Raji (cell line): ENCODE data around the gene EEF1AKMT4.

Experiments
- POLR2A ChIP-seq: IDR thresholded peaks from 2 replicates; pipeline ENCODE4 v1.6.1; 2011; ENCODE audit warnings: low read depth, low read length, control low read depth; ENCODE audit not compliant: insufficient read depth

The EEF1AKMT4 gene

GRCh38 chr3:184241141-184241446, 8.4 kb upstream of the EEF1AKMT4 start:
- TF ChIP-seq POLR2A, result no peak

DNA sequence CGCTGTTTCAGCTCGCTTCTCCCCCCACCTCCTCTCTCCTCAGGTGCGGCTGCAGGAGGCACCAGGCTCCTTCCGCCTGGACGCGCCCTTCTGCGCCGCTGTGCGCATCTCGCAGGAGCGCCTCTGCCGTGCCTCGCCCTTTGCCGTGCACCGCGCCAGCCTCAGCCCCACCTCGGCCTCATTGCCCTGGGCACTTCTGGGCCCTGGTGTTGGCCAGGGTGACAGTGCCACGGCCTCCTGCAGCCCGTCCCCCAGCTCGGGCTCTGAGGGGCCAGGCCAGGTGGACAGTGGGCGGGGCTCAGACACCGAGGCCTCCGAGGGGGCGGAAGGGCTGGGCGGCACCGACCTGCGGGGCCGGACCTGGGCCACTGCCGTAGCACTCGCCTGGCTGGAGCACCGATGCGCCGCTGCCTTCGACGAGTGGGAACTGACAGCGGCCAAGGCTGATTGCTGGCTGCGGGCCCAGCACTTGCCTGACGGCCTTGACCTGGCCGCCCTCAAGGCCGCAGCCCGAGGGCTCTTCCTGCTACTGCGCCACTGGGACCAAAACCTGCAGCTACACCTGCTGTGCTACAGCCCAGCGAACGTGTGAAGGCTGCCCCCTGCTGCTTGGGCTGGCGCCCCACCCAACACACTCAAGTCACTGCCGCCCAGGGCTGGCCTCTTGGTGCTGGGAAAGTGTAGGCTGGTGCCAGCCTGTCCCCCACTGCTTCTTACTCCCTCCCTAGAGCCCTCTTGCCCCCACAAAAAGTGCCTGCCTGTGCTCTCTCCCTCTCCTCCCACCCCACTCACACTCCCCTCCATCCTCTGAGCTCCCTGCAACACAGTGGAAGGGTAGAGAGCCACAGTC, 7.8 kb upstream of the EEF1AKMT4 start:
- no peak for TF ChIP-seq POLR2A

DNA sequence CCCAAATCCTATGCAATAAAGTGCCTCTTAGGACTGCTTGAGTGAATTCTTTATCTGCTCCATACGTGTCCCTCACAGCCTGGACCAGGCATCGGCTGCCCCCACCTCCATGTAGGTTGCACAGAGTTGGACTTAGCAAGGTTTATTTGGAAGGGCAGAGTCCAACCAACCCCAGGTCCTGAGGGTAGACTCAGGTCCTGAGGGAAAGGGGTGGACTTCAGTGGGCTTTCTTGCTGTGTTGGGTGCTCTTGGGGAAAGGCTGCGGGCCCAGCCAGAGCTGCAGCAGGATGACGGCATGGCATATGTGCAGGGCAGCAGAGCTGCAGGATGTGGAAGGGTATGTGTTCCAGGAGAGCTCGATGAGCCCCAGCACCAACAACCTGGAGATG, 7.2 kb upstream of the EEF1AKMT4 start:
- TF ChIP-seq POLR2A, result no peak

GRCh38 chr3:184248454-184249411, 739 bp upstream of the EEF1AKMT4 start, which contains the start of gene ALG3:
TSS of gene ALG3 (minus strand) at chr3:184248962. CDS start at chr3:184248940, 22 bp downstream.
- TF ChIP-seq POLR2A, result peak; percentile 96

DNA sequence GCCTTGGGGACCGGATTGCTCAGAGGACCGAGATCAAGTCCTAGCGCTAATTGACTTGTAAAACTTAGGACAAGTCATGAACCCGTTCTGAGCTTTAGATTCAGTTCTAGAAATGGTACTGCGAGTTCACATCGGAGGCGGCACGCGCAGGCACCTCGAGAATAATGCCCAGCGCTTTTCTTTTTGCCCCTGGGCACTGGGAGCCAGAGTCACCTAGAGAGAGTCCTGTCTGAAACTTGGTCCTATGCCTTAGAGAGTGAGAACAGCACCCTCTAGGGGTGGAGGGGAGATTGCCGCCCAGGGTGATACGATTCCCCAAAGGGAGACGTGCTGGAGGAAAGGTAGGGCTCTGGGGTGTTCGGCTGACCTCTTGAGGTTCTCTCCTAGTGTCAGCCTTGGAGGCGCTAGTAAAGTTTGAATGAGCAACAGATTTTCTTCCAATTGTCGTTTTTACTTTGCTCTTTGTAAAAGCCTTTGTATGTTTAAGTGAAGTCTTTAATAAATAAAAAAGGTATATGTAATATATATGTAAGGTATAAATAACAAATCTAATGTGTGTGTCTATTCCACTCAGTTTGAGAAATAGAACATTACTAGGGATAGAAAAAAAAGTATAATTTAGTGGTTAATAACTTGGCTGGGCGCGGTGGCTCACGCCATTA, 826 bp downstream of the EEF1AKMT4 start:
- TF ChIP-seq POLR2A, result no peak

GRCh38 chr3:184255291-184256039, 6.0 kb downstream of the EEF1AKMT4 start:
- TF ChIP-seq POLR2A, result no peak

- no peak for TF ChIP-seq POLR2A
These were observed 7.8 kb downstream of the EEF1AKMT4 start for GRCh38 chr3:184257083-184257915.

DNA sequence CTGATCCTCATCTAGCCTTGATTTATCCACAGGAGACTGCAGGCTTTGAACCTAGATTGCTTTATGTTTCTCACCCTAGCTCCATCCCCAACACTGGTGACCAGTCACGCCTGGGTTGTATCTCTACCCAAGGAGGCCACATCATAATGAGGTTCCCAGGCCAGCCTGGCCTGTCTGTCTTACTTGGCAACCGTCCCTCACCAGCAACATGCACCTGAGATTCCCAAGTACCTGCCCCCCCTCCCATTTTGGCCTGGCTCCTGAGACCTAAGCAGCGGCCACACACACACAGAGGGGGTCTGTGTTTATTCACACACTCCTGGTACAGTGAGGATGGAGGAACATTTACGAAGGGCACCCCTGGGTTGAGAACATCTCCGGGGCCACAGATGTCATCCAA, 9.5 kb downstream of the EEF1AKMT4 start:
- no peak for TF ChIP-seq POLR2A

GRCh38 chr3:184259396-184259877, 10.0 kb downstream of the EEF1AKMT4 start:
- no peak for TF ChIP-seq POLR2A

GRCh38 chr3:184259878-184260723, 10.6 kb downstream of the EEF1AKMT4 start:
- TF ChIP-seq POLR2A, result no peak

DNA sequence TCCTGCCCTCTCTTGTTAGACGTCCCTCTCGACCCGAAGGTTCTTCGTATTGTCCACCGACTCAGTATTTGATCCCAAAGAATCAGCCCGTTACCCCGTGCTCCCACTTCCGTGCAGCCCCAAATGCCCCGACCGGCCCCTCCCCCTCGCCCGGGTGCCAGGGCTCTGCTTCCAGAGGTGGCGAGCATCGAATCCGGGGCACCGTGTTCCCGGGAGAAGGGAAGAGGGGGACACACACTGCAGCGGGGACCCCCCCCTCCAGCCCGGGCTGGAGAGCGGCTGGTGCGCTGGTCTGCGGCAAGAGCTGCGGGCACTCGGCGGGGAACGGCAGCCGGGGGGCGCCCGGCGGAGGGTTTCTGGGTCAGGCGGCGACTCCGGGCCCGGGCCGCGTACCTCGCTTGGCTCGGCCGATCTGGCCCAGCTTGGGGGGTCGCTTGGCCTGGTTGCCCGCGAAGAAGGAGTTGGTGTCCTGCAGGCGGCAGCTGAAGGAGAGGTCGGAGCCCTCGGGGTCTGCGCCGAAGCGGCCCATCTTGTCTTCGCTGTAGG, 11.3 kb downstream of the EEF1AKMT4 start:
- no peak for TF ChIP-seq POLR2A

DNA sequence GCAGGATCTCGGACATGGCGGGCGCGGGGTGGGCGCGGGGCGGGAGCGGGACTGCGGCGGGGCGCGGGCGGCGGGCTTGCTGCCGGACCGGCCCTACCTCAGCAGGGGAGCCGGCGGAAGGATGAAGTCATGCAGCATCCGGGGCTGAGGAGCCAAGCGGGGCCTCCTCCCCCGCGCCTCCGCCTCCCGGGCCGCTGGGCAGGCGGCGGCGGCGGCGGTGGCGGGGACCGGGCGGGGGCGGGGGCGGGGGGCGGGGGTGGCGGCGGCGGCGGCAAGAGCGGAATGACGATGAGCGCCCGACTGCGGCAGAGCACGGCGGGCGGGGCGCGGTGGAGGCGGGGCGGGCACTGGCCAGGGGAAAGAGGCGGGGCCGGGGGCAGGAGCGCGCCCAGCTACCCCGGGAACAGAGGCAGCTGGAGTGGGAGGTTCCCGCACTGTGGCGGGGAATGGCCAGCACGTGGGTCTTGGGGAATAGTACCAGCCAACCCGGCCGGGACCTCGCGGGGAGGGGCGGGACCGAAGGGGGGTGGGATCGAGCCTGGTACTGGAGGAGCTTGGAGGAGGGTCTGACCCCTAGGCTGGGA, 11.9 kb downstream of the EEF1AKMT4 start, which contains the start of gene CAMK2N2:
Gene CAMK2N2 (minus strand): TSS at position 284 of the 584 bp plus-strand sequence. CDS start 268 bp downstream, at position 16.
- TF ChIP-seq POLR2A, result no peak
